GM19463 (cell line): ENCODE data around the gene LIFR.
"Not testable (repeated sequence)": the region's sequence is repeated elsewhere in the genome, so short reads cannot be mapped to it uniquely, and the experiment has no call there.

Source experiments
- ATAC-seq: cut with Tn5 transposase; IDR thresholded peaks from one replicate; pipeline ENCODE4 v1.9.1; 2021; ENCODE audit warnings: mild to moderate bottlenecking, moderate library complexity; ENCODE audit not compliant: unreplicated experiment

Gene LIFR

GRCh38 chr5:38524022-38524421 is 32.4 kb downstream of the LIFR start:
- no peak for ATAC-seq

GRCh38 chr5:38519476-38519875 is 37.0 kb downstream of the LIFR start:
- ATAC-seq: no peak

- ATAC-seq: no peak
These were observed 38.1 kb downstream of the LIFR start for GRCh38 chr5:38518341-38518740.

GRCh38 chr5:38516649-38517048 is 39.8 kb downstream of the LIFR start:
- ATAC-seq: not testable (repeated sequence)

- no peak for ATAC-seq
These were observed 40.8 kb downstream of the LIFR start for GRCh38 chr5:38515646-38516045.

GRCh38 chr5:38515092-38515491 is 41.4 kb downstream of the LIFR start:
- no peak for ATAC-seq

GRCh38 chr5:38509185-38509584 is 47.3 kb downstream of the LIFR start:
- no peak for ATAC-seq

- no peak for ATAC-seq
These were observed 50.1 kb downstream of the LIFR start for GRCh38 chr5:38506302-38506701.

GRCh38 chr5:38500573-38501260 is 55.7 kb downstream of the LIFR start:
- ATAC-seq: no peak

- no peak for ATAC-seq
These were observed 58.5 kb downstream of the LIFR start for GRCh38 chr5:38497946-38498345.

- no peak for ATAC-seq
These were observed 61.7 kb downstream of the LIFR start for GRCh38 chr5:38494763-38495162.

GRCh38 chr5:38494175-38494574 is 62.3 kb downstream of the LIFR start:
- no peak for ATAC-seq

- no peak for ATAC-seq
These were observed 72.5 kb downstream of the LIFR start for GRCh38 chr5:38483805-38484398.

GRCh38 chr5:38479315-38479904 is 77.0 kb downstream of the LIFR start:
- ATAC-seq: no peak

GRCh38 chr5:38478878-38479277 is 77.6 kb downstream of the LIFR start:
- no peak for ATAC-seq

GRCh38 chr5:38478166-38478565 is 78.3 kb downstream of the LIFR start:
- ATAC-seq: no peak

GRCh38 chr5:38473008-38473407 is 83.4 kb downstream of the LIFR start:
- no peak for ATAC-seq

- no peak for ATAC-seq
These were observed 83.9 kb downstream of the LIFR start for GRCh38 chr5:38472541-38472940.

- no peak for ATAC-seq
These were observed 84.7 kb downstream of the LIFR start for GRCh38 chr5:38471709-38472108.

- no peak for ATAC-seq
These were observed 86.7 kb downstream of the LIFR start for GRCh38 chr5:38469707-38470267.

- no peak for ATAC-seq
These were observed 87.3 kb downstream of the LIFR start for GRCh38 chr5:38468978-38469706.
